Mesendoderm (in vitro differentiated cells): ENCODE data around the gene GMCL2.

ENCODE experiments used
- DNase-seq: peaks from one replicate; pipeline ENCODE4 v3.0.0; 2013
- H2AK5ac ChIP-seq: 2 replicates; pipeline ENCODE4 v1.6.1; 2013; ENCODE audit warnings: low read length, inconsistent platforms
- H2BK120ac ChIP-seq: 2 replicates; pipeline ENCODE4 v1.6.1; 2013; ENCODE audit warnings: low read depth, mild to moderate bottlenecking, low read length, moderate library complexity, mixed read lengths
- H2BK15ac ChIP-seq: replicated peaks from 2 replicates; pipeline ENCODE4 v1.6.1; 2013; ENCODE audit warnings: low read depth, mild to moderate bottlenecking, moderate library complexity
- H2BK5ac ChIP-seq: 2 replicates; pipeline ENCODE4 v1.6.1; 2013; ENCODE audit warnings: low read length, inconsistent platforms
- H3K18ac ChIP-seq: 2 replicates; pipeline ENCODE4 v1.6.1; 2013; ENCODE audit warnings: mild to moderate bottlenecking, low read length, mixed read lengths
- H3K23ac ChIP-seq: one replicate; pipeline ENCODE4 v1.6.1; 2013; ENCODE audit warnings: low read length
- H3K27ac ChIP-seq: 2 replicates; pipeline ENCODE4 v1.5.1; 2013; ENCODE audit warnings: low read depth, mild to moderate bottlenecking, inconsistent platforms, low read length, moderate library complexity
- H3K27me3 ChIP-seq: 2 replicates; pipeline ENCODE4 v1.6.1; 2013; ENCODE audit warnings: low read length, control low read depth, mild to moderate bottlenecking, inconsistent platforms; ENCODE audit not compliant: insufficient read depth, poor library complexity
- H3K36me3 ChIP-seq: 2 replicates; pipeline ENCODE4 v1.6.1; 2013; ENCODE audit warnings: low read length, inconsistent platforms; ENCODE audit not compliant: control insufficient read depth, insufficient read depth
- H3K4ac ChIP-seq: one replicate; pipeline ENCODE4 v1.6.1; 2013; ENCODE audit warnings: low read depth, mild to moderate bottlenecking, low read length, moderate library complexity
- H3K4me1 ChIP-seq: 2 replicates; pipeline ENCODE4 v1.6.1; 2013; ENCODE audit warnings: low read depth, low read length, inconsistent platforms; ENCODE audit not compliant: control insufficient read depth
- H3K4me2 ChIP-seq: 2 replicates; pipeline ENCODE4 v1.6.1; 2013; ENCODE audit warnings: low read length
- H3K4me3 ChIP-seq: 2 replicates; pipeline ENCODE4 v1.5.1; 2013; ENCODE audit warnings: mild to moderate bottlenecking, low read length
- H3K56ac ChIP-seq: one replicate; pipeline ENCODE4 v1.6.1; 2013; ENCODE audit warnings: low read length
- H3K79me1 ChIP-seq: 2 replicates; pipeline ENCODE4 v1.6.1; 2013; ENCODE audit warnings: low read length, inconsistent platforms
- H3K79me2 ChIP-seq: 2 replicates; pipeline ENCODE4 v1.6.1; 2013; ENCODE audit warnings: mild to moderate bottlenecking, low read length; ENCODE audit not compliant: control insufficient read depth, insufficient read depth
- H3K9ac ChIP-seq: 2 replicates; pipeline ENCODE4 v1.6.1; 2013; ENCODE audit warnings: low read length, inconsistent platforms
- H4K5ac ChIP-seq: one replicate; pipeline ENCODE4 v1.6.1; 2013; ENCODE audit warnings: low read length
- H4K8ac ChIP-seq: one replicate; pipeline ENCODE4 v1.6.1; 2013; ENCODE audit warnings: low read depth, mild to moderate bottlenecking, control low read depth, low read length, moderate library complexity
- WGBS: extraction: QIAGEN DNeasy Blood & Tissue Kit; methylation state at CpG from one replicate; pipeline ENCODE4 v1.1.7; 2013; ENCODE audit warnings: low lambda C conversion rate, missing lambda C conversion rate; ENCODE audit not compliant: insufficient coverage; ENCODE audit errors: extremely low coverage; 5-methylcytosine and 5-hydroxymethylcytosine counted together

GMCL2 gene

GRCh38 chr5:178143901-178144300 lies 43.3 kb downstream of the GMCL2 start:
- H4K5ac ChIP-seq: no peak overlapping the region
- H3K79me1 ChIP-seq: peaks cover 2% of the 10 kb centered on the region
- H3K4me3 ChIP-seq: no peak overlapping the region
- no peak overlapping the region for H3K9ac ChIP-seq
- no peaks in the 10 kb centered on the region for H3K4me1 ChIP-seq
- H3K36me3 ChIP-seq: peaks cover 20% of the 10 kb centered on the region
- H3K27ac ChIP-seq: no peak overlapping the region
- H3K56ac ChIP-seq: no peak overlapping the region
- no peak overlapping the region for H3K4ac ChIP-seq
- no peak overlapping the region for H3K23ac ChIP-seq
- no peak overlapping the region for H2AK5ac ChIP-seq
- no peak overlapping the region for H2BK5ac ChIP-seq
- H4K8ac ChIP-seq: no peak overlapping the region
- H3K18ac ChIP-seq: no peak overlapping the region
- no peak overlapping the region for H2BK15ac ChIP-seq
- no peak overlapping the region for H3K4me2 ChIP-seq
- H3K79me2 ChIP-seq: no peaks in the 10 kb centered on the region
- WGBS: no CpG with 5 or more reads among the region's 10 CpGs
- no peak overlapping the region for H2BK120ac ChIP-seq
- H3K27me3 ChIP-seq: no peaks in the 10 kb centered on the region
- no peak for DNase-seq

- Histone ChIP-seq H2BK15ac (no peak overlapping the region), H3K9ac (no peak overlapping the region), H3K27ac (no peak overlapping the region), H4K8ac (no peak overlapping the region), H3K4me3 (no peak overlapping the region), H3K27me3 (no peaks in the 10 kb centered on the region), H3K23ac (no peak overlapping the region), H2AK5ac (no peak overlapping the region), H3K79me2 (no peaks in the 10 kb centered on the region), H2BK5ac (no peak overlapping the region), H3K18ac (no peak overlapping the region), H3K4me2 (no peak overlapping the region), H2BK120ac (no peak overlapping the region), H3K79me1 (peaks cover 2% of the 10 kb centered on the region), H3K4ac (no peak overlapping the region), H3K36me3 (peaks cover 20% of the 10 kb centered on the region), H3K4me1 (no peaks in the 10 kb centered on the region), H4K5ac (no peak overlapping the region), H3K56ac (no peak overlapping the region)
- WGBS: no CpG with 5 or more reads among the region's 6 CpGs
- DNase-seq: no peak
Observed at GRCh38 chr5:178143246-178143645, 43.9 kb downstream of the GMCL2 start.

GRCh38 chr5:178142642-178143041 lies 44.5 kb downstream of the GMCL2 start:
- no peak overlapping the region for H3K56ac ChIP-seq
- peaks cover 2% of the 10 kb centered on the region for H3K79me1 ChIP-seq
- H3K27me3 ChIP-seq: no peaks in the 10 kb centered on the region
- H3K23ac ChIP-seq: no peak overlapping the region
- WGBS: no CpG with 5 or more reads among the region's 20 CpGs
- H2BK120ac ChIP-seq: no peak overlapping the region
- peaks cover 17% of the 10 kb centered on the region for H3K36me3 ChIP-seq
- H3K4me2 ChIP-seq: no peak overlapping the region
- H3K9ac ChIP-seq: no peak overlapping the region
- H2BK5ac ChIP-seq: no peak overlapping the region
- no peak overlapping the region for H2BK15ac ChIP-seq
- no peak overlapping the region for H3K4ac ChIP-seq
- no peak overlapping the region for H4K5ac ChIP-seq
- no peak overlapping the region for H4K8ac ChIP-seq
- no peak overlapping the region for H3K27ac ChIP-seq
- DNase-seq: no peak
- H3K4me1 ChIP-seq: no peaks in the 10 kb centered on the region
- no peaks in the 10 kb centered on the region for H3K79me2 ChIP-seq
- no peak overlapping the region for H2AK5ac ChIP-seq
- no peak overlapping the region for H3K4me3 ChIP-seq
- H3K18ac ChIP-seq: no peak overlapping the region

GRCh38 chr5:178141550-178141949 lies 45.6 kb downstream of the GMCL2 start:
- H3K9ac ChIP-seq: no peak overlapping the region
- no peak overlapping the region for H2BK120ac ChIP-seq
- no peak for DNase-seq
- no peak overlapping the region for H2BK5ac ChIP-seq
- no peak overlapping the region for H2BK15ac ChIP-seq
- no peak overlapping the region for H4K5ac ChIP-seq
- no peaks in the 10 kb centered on the region for H3K79me1 ChIP-seq
- H3K79me2 ChIP-seq: no peaks in the 10 kb centered on the region
- no CpG with 5 or more reads among the region's 4 CpGs for WGBS
- no peaks in the 10 kb centered on the region for H3K4me1 ChIP-seq
- H3K4me3 ChIP-seq: no peak overlapping the region
- no peak overlapping the region for H4K8ac ChIP-seq
- H2AK5ac ChIP-seq: no peak overlapping the region
- H3K23ac ChIP-seq: no peak overlapping the region
- H3K4ac ChIP-seq: no peak overlapping the region
- no peak overlapping the region for H3K27ac ChIP-seq
- H3K56ac ChIP-seq: no peak overlapping the region
- H3K18ac ChIP-seq: no peak overlapping the region
- H3K27me3 ChIP-seq: no peaks in the 10 kb centered on the region
- peaks cover 8% of the 10 kb centered on the region for H3K36me3 ChIP-seq
- no peak overlapping the region for H3K4me2 ChIP-seq

GRCh38 chr5:178137991-178138390 lies 49.2 kb downstream of the GMCL2 start:
- H3K4ac ChIP-seq: no peak overlapping the region
- no peak for DNase-seq
- no peak overlapping the region for H4K5ac ChIP-seq
- no peak overlapping the region for H2BK5ac ChIP-seq
- WGBS: no CpG with 5 or more reads among the region's 12 CpGs
- H2BK120ac ChIP-seq: no peak overlapping the region
- no peak overlapping the region for H2BK15ac ChIP-seq
- H3K56ac ChIP-seq: no peak overlapping the region
- no peaks in the 10 kb centered on the region for H3K27me3 ChIP-seq
- no peaks in the 10 kb centered on the region for H3K36me3 ChIP-seq
- peaks cover 5% of the 10 kb centered on the region for H3K79me2 ChIP-seq
- no peak overlapping the region for H3K4me3 ChIP-seq
- no peaks in the 10 kb centered on the region for H3K79me1 ChIP-seq
- H3K9ac ChIP-seq: no peak overlapping the region
- no peak overlapping the region for H3K27ac ChIP-seq
- no peak overlapping the region for H2AK5ac ChIP-seq
- H3K4me2 ChIP-seq: no peak overlapping the region
- no peak overlapping the region for H3K18ac ChIP-seq
- H3K23ac ChIP-seq: no peak overlapping the region
- H3K4me1 ChIP-seq: no peaks in the 10 kb centered on the region
- no peak overlapping the region for H4K8ac ChIP-seq

- no peaks in the 10 kb centered on the region for H3K79me1 ChIP-seq
- H3K4ac ChIP-seq: no peak overlapping the region
- H3K27me3 ChIP-seq: no peaks in the 10 kb centered on the region
- H3K4me2 ChIP-seq: no peak overlapping the region
- no peak overlapping the region for H3K27ac ChIP-seq
- H3K18ac ChIP-seq: no peak overlapping the region
- H3K9ac ChIP-seq: no peak overlapping the region
- no peak overlapping the region for H2BK120ac ChIP-seq
- H3K36me3 ChIP-seq: no peaks in the 10 kb centered on the region
- H3K56ac ChIP-seq: no peak overlapping the region
- no peak overlapping the region for H3K23ac ChIP-seq
- H3K4me3 ChIP-seq: no peak overlapping the region
- H2AK5ac ChIP-seq: no peak overlapping the region
- no peak overlapping the region for H2BK15ac ChIP-seq
- no peak overlapping the region for H2BK5ac ChIP-seq
- WGBS: no CpG with 5 or more reads among the region's 10 CpGs
- DNase-seq: no peak
- no peak overlapping the region for H4K5ac ChIP-seq
- no peak overlapping the region for H4K8ac ChIP-seq
- H3K4me1 ChIP-seq: no peaks in the 10 kb centered on the region
- H3K79me2 ChIP-seq: peaks cover 5% of the 10 kb centered on the region
Observed at GRCh38 chr5:178136990-178137389, 50.2 kb downstream of the GMCL2 start.
